NT2/D1 (cell line): Measurements from ENCODE around the gene PCYT1A.

ENCODE experiments used
- DNase-seq: peaks from one replicate; pipeline ENCODE4 v3.0.0-alpha.2; 2011; ENCODE audit warnings: low read depth, low spot score
- H3K27me3 ChIP-seq: 2 replicates; pipeline ENCODE4 v1.6.0; 2011; ENCODE audit warnings: mild to moderate bottlenecking; ENCODE audit not compliant: insufficient read length, insufficient read depth
- H3K36me3 ChIP-seq: 2 replicates; pipeline ENCODE4 v1.6.1; 2011; ENCODE audit warnings: mild to moderate bottlenecking, low read length, mixed read lengths; ENCODE audit not compliant: insufficient read depth, insufficient read length
- H3K4me1 ChIP-seq: 2 replicates; pipeline ENCODE4 v1.5.1; 2011; ENCODE audit not compliant: insufficient read depth, insufficient read length
- H3K4me3 ChIP-seq: 2 replicates; pipeline ENCODE4 v1.5.1; 2011; ENCODE audit warnings: low read depth; ENCODE audit not compliant: insufficient read length
- H3K9ac ChIP-seq: 2 replicates; pipeline ENCODE4 v1.6.0; 2011; ENCODE audit warnings: low read depth; ENCODE audit not compliant: insufficient read length
- H3K9me3 ChIP-seq: 2 replicates; pipeline ENCODE4 v1.5.1; 2011; ENCODE audit warnings: mild to moderate bottlenecking, low read length; ENCODE audit not compliant: insufficient read depth
- SUZ12 ChIP-seq: IDR thresholded peaks from 2 replicates; pipeline ENCODE4 v1.6.1; 2011; ENCODE audit not compliant: insufficient read length, insufficient read depth; ENCODE audit errors: extremely low read depth
- YY1 ChIP-seq: IDR thresholded peaks from 2 replicates; pipeline ENCODE4 v1.6.1; 2011; ENCODE audit not compliant: insufficient read length, insufficient read depth
- ZNF274 ChIP-seq: IDR thresholded peaks from 2 replicates; pipeline ENCODE4 v1.6.1; 2011; ENCODE audit warnings: mild to moderate bottlenecking, low read depth, low read length

The PCYT1A gene

GRCh38 chr3:196284396-196284795 is 3.1 kb downstream of the PCYT1A start:
- Histone ChIP-seq H3K36me3 (no peaks in the 10 kb centered on the region), H3K27me3 (no peaks in the 10 kb centered on the region), H3K9ac (no peak overlapping the region), H3K4me3 (no peak overlapping the region), H3K9me3 (no peaks in the 10 kb centered on the region), H3K4me1 (peaks cover 3% of the 10 kb centered on the region)
- TF ChIP-seq ZNF274, result no peak
- no peak for DNase-seq

DNA sequence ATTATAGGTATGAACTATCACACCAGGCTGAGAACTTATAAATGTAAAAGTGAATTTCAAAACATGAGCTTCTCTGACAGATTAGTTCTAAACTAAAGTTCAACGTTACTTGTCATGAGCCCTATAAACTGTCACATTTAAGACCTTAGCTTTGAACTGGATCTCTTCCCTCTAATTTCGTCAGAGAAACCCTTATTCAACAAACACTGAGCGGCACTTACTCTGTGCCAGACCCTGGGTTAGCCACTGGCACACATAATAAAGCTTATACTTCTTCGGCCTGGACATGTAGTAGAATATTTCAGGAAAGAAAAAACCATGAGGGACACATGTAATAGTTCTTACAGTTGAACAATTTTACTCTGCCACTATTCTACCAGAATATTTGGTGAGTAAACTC is 5.6 kb downstream of the PCYT1A start:
- Histone ChIP-seq H3K9ac (no peak overlapping the region), H3K36me3 (peaks cover 3% of the 10 kb centered on the region), H3K4me3 (no peak overlapping the region), H3K27me3 (no peaks in the 10 kb centered on the region), H3K4me1 (peaks cover 3% of the 10 kb centered on the region), H3K9me3 (no peaks in the 10 kb centered on the region)
- no peak for DNase-seq
- TF ChIP-seq ZNF274 (no peak), YY1 (no peak)

GRCh38 chr3:196280689-196281440 is 6.7 kb downstream of the PCYT1A start:
- no peaks in the 10 kb centered on the region for H3K9me3 ChIP-seq
- no peak overlapping the region for H3K4me3 ChIP-seq
- TF ChIP-seq YY1, result no peak
- TF ChIP-seq SUZ12, result no peak
- no peak for TF ChIP-seq ZNF274
- H3K36me3 ChIP-seq, result peaks cover 3% of the 10 kb centered on the region
- H3K4me1 ChIP-seq, result peaks cover 3% of the 10 kb centered on the region
- H3K9ac ChIP-seq, result no peak overlapping the region
- H3K27me3 ChIP-seq, result no peaks in the 10 kb centered on the region
- no peak for DNase-seq

DNA sequence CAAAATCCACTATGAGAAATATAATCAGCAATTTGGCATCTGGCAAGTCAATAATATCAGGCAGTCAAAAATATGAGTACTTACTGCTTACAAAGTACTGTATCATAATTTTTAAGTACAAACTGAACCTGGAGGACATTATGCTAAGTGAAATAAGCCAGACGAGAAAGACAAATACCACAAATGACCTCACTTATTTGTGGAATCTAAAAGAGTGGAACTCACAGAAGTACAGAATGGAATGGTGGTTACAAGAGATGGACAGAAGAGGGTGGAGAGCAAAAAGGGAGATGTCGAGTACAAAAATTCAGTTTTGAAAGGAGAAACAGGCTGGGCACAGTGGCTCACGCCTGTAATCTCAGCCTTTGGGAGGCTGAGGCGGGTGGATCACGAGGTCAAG is 12.4 kb downstream of the PCYT1A start:
- Histone ChIP-seq H3K4me1 (peaks cover 6% of the 10 kb centered on the region), H3K27me3 (no peaks in the 10 kb centered on the region), H3K9me3 (peaks cover 16% of the 10 kb centered on the region; the same call in 1 of the 2 replicates), H3K9ac (no peak overlapping the region), H3K4me3 (no peak overlapping the region), H3K36me3 (peaks cover 34% of the 10 kb centered on the region)
- TF ChIP-seq ZNF274 (no peak), SUZ12 (no peak), YY1 (no peak)
- DNase-seq, result no peak

GRCh38 chr3:196274585-196274984 is 12.9 kb downstream of the PCYT1A start:
- no peak for DNase-seq
- TF ChIP-seq ZNF274, result no peak
- TF ChIP-seq SUZ12, result no peak
- TF ChIP-seq YY1, result no peak

GRCh38 chr3:196273655-196274054 is 13.9 kb downstream of the PCYT1A start:
- TF ChIP-seq SUZ12 (no peak), ZNF274 (no peak), YY1 (no peak)
- no peak overlapping the region for H3K4me3 ChIP-seq

More at GRCh38 chr3:196274585-196274984, 12.9 kb downstream of the PCYT1A start:
- Histone ChIP-seq H3K9me3 (peaks cover 16% of the 10 kb centered on the region; the same call in 1 of the 2 replicates), H3K4me3 (no peak overlapping the region), H3K9ac (no peak overlapping the region), H3K27me3 (no peaks in the 10 kb centered on the region), H3K4me1 (peaks cover 6% of the 10 kb centered on the region), H3K36me3 (peaks cover 38% of the 10 kb centered on the region)

DNA sequence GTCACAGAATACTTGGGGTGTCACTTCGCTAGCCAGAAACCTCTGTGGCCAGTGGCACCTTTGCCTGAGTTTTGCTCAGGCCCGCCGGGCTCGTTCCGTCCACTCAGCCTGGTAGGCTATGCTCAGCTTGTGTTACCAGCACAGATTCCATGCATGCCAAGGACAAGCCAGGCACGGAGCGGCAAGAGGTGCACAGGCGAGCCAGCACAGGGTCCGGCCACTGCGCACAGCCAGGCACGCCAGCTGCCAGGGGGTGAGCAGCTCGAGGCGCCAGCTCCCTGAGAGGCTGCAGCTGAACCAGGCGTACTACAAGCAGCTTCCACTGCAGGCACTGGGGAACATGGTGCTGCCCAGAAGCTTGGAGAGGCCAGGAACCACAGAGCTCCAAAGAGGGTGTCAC is 14.7 kb downstream of the PCYT1A start:
- H3K4me1 ChIP-seq, result peaks cover 6% of the 10 kb centered on the region
- H3K9me3 ChIP-seq, result peaks cover 16% of the 10 kb centered on the region; the same call in 1 of the 2 replicates
- no peak overlapping the region for H3K4me3 ChIP-seq
- no peaks in the 10 kb centered on the region for H3K27me3 ChIP-seq
- H3K36me3 ChIP-seq, result peaks cover 47% of the 10 kb centered on the region
- H3K9ac ChIP-seq, result no peak overlapping the region
- no peak for DNase-seq
- TF ChIP-seq SUZ12, result no peak
- TF ChIP-seq ZNF274, result no peak
- no peak for TF ChIP-seq YY1

More at GRCh38 chr3:196273655-196274054, 13.9 kb downstream of the PCYT1A start:
- Histone ChIP-seq H3K9ac (no peak overlapping the region), H3K4me1 (peaks cover 6% of the 10 kb centered on the region), H3K36me3 (peaks cover 47% of the 10 kb centered on the region), H3K9me3 (peaks cover 16% of the 10 kb centered on the region; the same call in 1 of the 2 replicates), H3K27me3 (no peaks in the 10 kb centered on the region)
- DNase-seq, result no peak
